Urinary bladder (tissue), 4 donors: Measurements from ENCODE around the gene NBPF14. TPM values are rescaled to one million over a fixed set of nuclear protein-coding genes. Genes with fewer than 3 reads are reported as not detected.
"Not testable (repeated sequence)": the region's sequence is repeated elsewhere in the genome, so short reads cannot be mapped to it uniquely, and the experiment has no call there.

Experiments used
- DNase-seq: peaks from one replicate; pipeline ENCODE4 v3.0.0-alpha.2; 2015; ENCODE audit errors: extremely low spot score
- H3K27ac ChIP-seq: one replicate; pipeline ENCODE4 v1.5.1; 2013; ENCODE audit warnings: low read depth, mild to moderate bottlenecking, moderate library complexity
- H3K36me3 ChIP-seq: one replicate; pipeline ENCODE4 v1.6.1; 2013; ENCODE audit warnings: mild to moderate bottlenecking, moderate library complexity; ENCODE audit not compliant: insufficient read depth
- H3K4me1 ChIP-seq: one replicate; pipeline ENCODE4 v1.6.1; 2013; ENCODE audit warnings: mild to moderate bottlenecking, moderate library complexity; ENCODE audit not compliant: insufficient read depth
- H3K4me3 ChIP-seq: one replicate; pipeline ENCODE4 v1.5.1; 2013; ENCODE audit warnings: low read depth, low read length
- WGBS: extraction: QIAGEN DNeasy Blood & Tissue Kit; methylation state at CpG from one replicate; pipeline ENCODE4 v1.1.7; 2013; 5-methylcytosine and 5-hydroxymethylcytosine counted together
- polyA plus RNA-seq: library from polyadenylated mRNA; stranded (reverse); fragments of 200-250 nt; gene quantifications from one replicate; pipeline ENCODE4 v1.2.3, GENCODE V29; 2013
- total RNA-seq: library from RNA; depleted of rRNA; stranded (reverse); fragments of >200 nt; gene quantifications from one replicate; pipeline ENCODE4 v1.2.3, GENCODE V29; 2014
- donor health status: healthy with polysubstance abuse.
- donor health status: healthy.

The NBPF14 gene
- total RNA-seq = 41.8 TPM
- polyA plus RNA-seq = 12.9 TPM

GRCh38 chr1:148595911-148596310 is at the start of gene NBPF14:
TSS of gene NBPF14 (minus strand) at chr1:148596011. CDS start at chr1:148595717, 294 bp downstream.
- no CpG with 5 or more reads among the region's 5 CpGs for WGBS
- not testable (repeated sequence) for H3K4me1 ChIP-seq, H3K27ac ChIP-seq, H3K36me3 ChIP-seq, DNase-seq, H3K4me3 ChIP-seq

- H3K36me3 ChIP-seq, H3K4me1 ChIP-seq, H3K27ac ChIP-seq, DNase-seq, H3K4me3 ChIP-seq: not testable (repeated sequence)
- WGBS = 6% methylated on average over 2 of the region's 6 CpGs
Measured at GRCh38 chr1:148625451-148625850, 29.6 kb upstream of the NBPF14 start.

- H3K4me3 ChIP-seq, H3K4me1 ChIP-seq, H3K36me3 ChIP-seq, H3K27ac ChIP-seq, DNase-seq: not testable (repeated sequence)
- no CpG with 5 or more reads among the region's 1 CpG for WGBS
Measured at GRCh38 chr1:148618216-148618615, 22.4 kb upstream of the NBPF14 start.

GRCh38 chr1:148605266-148605665 is 9.5 kb upstream of the NBPF14 start:
- not testable (repeated sequence) for DNase-seq, H3K27ac ChIP-seq, H3K4me3 ChIP-seq, H3K36me3 ChIP-seq, H3K4me1 ChIP-seq
- WGBS = 8% methylated on average over 1 of the region's 2 CpGs

- 38% methylated on average over 1 of the region's 5 CpGs for whole genome bisulfite sequencing
- not testable (repeated sequence) for H3K4me3 ChIP-seq
Measured at GRCh38 chr1:148595360-148595759, 451 bp downstream of the NBPF14 start.

GRCh38 chr1:148591098-148591497 is 4.7 kb downstream of the NBPF14 start:
- WGBS = 81% methylated on average over 3 of the region's 5 CpGs
- H3K36me3 ChIP-seq, H3K4me3 ChIP-seq, H3K4me1 ChIP-seq, DNase-seq, H3K27ac ChIP-seq: not testable (repeated sequence)

More at GRCh38 chr1:148595360-148595759, 451 bp downstream of the NBPF14 start:
- H3K36me3 ChIP-seq, H3K4me1 ChIP-seq, H3K27ac ChIP-seq, DNase-seq: not testable (repeated sequence)

- not testable (repeated sequence) for H3K36me3 ChIP-seq, H3K27ac ChIP-seq, H3K4me3 ChIP-seq, H3K4me1 ChIP-seq, DNase-seq
- WGBS = 71% methylated on average over 3 of the region's 4 CpGs
Measured at GRCh38 chr1:148532158-148532557, 63.7 kb downstream of the NBPF14 start.

- H3K27ac ChIP-seq, DNase-seq, H3K4me1 ChIP-seq, H3K36me3 ChIP-seq, H3K4me3 ChIP-seq: not testable (repeated sequence)
- 3% methylated on average over 21 of the region's 25 CpGs for WGBS
Measured at GRCh38 chr1:148529101-148529567, 66.7 kb downstream of the NBPF14 start.

- H3K4me3 ChIP-seq, DNase-seq, H3K27ac ChIP-seq, H3K36me3 ChIP-seq, H3K4me1 ChIP-seq: not testable (repeated sequence)
- 0% methylated on average over 3 of the region's 24 CpGs for WGBS
Measured at GRCh38 chr1:148528591-148528990, 67.2 kb downstream of the NBPF14 start.

GRCh38 chr1:148526587-148526986 is 69.2 kb downstream of the NBPF14 start:
- not testable (repeated sequence) for H3K4me3 ChIP-seq, H3K4me1 ChIP-seq, H3K27ac ChIP-seq, H3K36me3 ChIP-seq, DNase-seq
- WGBS = 95% methylated on average over 2 of the region's 2 CpGs

GRCh38 chr1:148523205-148524144 is 72.3 kb downstream of the NBPF14 start:
- not testable (repeated sequence) for DNase-seq, H3K4me1 ChIP-seq, H3K36me3 ChIP-seq, H3K27ac ChIP-seq, H3K4me3 ChIP-seq
- 27% methylated on average over 18 of the region's 35 CpGs for WGBS

GRCh38 chr1:148522561-148523204 is 73.1 kb downstream of the NBPF14 start:
- Histone ChIP-seq H3K27ac (peak overlapping the region; percentile 29), H3K4me3 (peak overlapping the region; percentile 29)
- not testable (repeated sequence) for H3K36me3 ChIP-seq, H3K4me1 ChIP-seq
- DNase-seq = peak; percentile 98
- WGBS = under 1% methylated on average over 30 of the region's 30 CpGs

- not testable (repeated sequence) for H3K36me3 ChIP-seq, H3K4me1 ChIP-seq, H3K4me3 ChIP-seq
- H3K27ac ChIP-seq = peak overlapping the region; percentile 23
- WGBS = under 1% methylated on average over 16 of the region's 23 CpGs
- DNase-seq = peak; percentile 83
Measured at GRCh38 chr1:148522072-148522471, 73.7 kb downstream of the NBPF14 start.

- H3K27ac ChIP-seq, H3K4me1 ChIP-seq, H3K4me3 ChIP-seq, DNase-seq, H3K36me3 ChIP-seq: not testable (repeated sequence)
- no CpG with 5 or more reads among the region's 3 CpGs for WGBS
Measured at GRCh38 chr1:148514310-148514709, 81.5 kb downstream of the NBPF14 start.
